NCI-H748 (cell line): Measurements from ENCODE around the gene MICAL3.
"Not testable (repeated sequence)": the region's sequence is repeated elsewhere in the genome, so short reads cannot be mapped to it uniquely, and the experiment has no call there.

Experiments
- DNase-seq: peaks from one replicate; lab custom pipeline; 2025; ENCODE audit not compliant: unreplicated experiment; lab: John Stamatoyannopoulos, UW

MICAL3 gene

DNA sequence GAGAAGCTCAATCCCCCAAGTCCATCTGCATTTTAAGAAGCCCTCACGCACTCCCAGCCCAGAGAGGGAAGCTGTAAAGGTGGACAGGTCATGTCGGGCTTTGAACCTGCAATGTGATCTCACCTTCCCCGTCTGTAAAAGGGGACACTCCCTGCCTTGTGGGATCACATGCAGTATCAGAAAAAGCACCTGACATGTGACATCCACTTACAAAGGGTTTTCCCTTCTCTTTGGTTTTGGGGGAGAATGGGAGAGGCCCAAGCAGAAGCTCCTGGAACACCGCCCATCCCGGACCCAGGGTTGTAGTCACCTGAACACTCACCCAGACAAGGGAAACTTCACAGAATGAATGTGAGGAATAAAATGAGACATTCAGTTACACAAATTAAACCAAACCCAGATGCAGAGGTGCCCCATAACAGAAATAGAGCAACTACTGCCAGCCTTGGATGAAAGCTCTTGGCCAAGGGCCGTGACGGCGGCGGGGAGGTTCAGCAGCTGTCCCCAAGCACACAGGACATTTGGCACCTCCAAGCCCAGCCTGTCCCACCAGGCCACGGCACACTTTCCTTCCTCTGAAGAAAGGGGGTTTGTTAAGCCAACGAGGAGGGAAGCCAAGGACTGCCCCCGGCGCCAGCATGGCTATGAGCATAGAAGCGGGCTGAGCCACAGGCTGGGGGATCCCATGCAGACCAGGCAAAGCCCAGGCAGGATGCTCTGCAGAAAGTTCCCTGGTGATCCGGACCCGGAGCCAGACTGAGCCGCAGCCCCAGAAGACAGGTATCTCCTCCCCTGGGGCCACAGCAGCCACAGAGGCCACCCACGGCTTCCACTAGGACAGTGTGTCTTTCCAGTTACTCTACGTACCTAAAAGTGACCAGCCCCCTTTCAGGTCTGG, 253.9 kb downstream of the MICAL3 start:
- DNase-seq: no peak

DNA sequence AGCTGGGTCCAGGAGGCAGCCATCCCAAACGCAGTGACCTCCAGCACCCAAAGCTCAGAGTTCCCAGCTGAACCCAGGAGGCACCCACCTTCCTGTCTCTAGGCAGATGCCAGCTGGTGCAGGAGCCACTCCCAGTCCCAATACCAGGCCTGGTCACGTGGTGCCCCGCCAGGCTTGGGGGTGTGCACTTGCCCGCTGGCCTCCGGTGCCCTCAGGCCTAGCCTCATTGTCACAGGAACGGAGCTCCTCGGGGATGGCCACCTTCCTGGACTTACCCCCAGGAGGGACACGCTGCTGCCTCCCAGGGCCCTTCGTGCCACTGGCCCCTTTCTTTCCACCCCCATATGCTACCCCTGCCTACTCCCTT, 254.7 kb downstream of the MICAL3 start:
- DNase-seq: no peak

DNA sequence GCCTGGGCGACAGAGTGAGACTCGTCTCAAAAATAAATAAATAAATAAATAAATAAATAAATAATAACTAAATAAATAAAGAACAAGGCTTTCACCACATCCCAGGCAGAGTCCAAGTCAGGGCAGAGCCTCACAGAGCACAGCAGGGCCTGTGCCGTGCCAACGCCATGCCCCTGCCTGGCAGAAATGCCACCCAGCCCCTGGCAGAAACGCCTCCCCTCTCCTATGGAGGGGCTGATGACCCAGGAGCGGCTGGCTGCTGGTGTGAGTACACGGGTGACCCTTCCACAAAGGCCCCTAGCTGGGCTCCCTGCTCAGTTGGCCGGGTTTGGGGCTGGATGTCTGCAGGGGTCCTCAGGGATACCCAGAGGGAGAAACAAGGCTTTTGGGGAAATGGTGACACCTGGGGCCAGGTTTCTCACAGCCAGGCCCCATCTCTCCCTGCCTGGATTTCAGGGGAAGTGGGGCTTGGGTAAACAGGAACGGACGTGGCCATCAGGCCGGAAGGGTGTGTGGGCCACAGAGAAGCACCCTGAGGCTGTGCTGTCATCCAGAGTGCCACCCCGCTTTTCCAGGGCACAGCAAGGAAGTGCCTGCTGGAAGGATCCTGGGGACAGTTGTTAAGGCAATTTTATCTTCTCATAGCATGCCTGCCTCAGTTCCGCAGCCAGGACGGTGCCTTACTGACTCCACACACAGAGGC, 255.2 kb downstream of the MICAL3 start:
- no peak for DNase-seq

GRCh38 chr22:17767233-17768065, 256.9 kb downstream of the MICAL3 start:
- no peak for DNase-seq

- not testable (repeated sequence) for DNase-seq
Measured at GRCh38 chr22:17764852-17765251, 259.5 kb downstream of the MICAL3 start.

GRCh38 chr22:17764036-17764435, 260.3 kb downstream of the MICAL3 start:
- no peak for DNase-seq

GRCh38 chr22:17763442-17763841, 260.9 kb downstream of the MICAL3 start:
- DNase-seq: not testable (repeated sequence)

- no peak for DNase-seq
Measured at GRCh38 chr22:17761138-17761488, 263.2 kb downstream of the MICAL3 start.

DNA sequence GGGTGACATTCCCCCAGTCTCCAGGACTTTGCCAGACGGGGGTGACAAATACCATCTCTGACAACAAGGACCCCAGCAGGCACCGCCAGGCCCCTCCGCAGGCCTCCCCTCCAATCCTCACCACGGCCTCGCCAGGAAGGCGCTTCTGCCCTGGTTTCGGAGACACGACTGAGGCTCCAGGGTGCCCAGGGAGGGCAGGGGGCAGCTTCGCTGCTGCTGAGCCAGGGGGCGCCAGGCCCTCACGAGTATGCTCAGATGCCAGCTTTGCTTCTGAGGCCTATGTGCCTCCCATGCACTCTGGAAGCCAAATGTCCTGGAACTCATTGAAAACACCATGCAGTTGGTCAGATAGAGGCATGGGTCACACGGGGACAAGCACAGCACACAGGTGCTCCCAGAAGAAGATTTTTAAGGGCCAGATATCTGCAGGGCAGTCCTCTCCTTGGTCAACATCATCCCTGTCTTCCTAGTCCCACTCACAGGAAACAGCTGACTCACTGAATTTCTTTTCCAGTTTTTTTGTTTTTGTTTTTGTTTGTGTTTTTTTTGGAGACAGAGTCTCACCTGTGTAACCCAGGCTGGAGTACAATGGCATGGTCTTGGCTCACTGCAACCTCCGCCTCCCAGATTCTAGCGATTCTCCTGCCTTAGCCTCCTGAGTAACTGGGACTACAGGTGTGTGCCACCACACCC, 270.0 kb downstream of the MICAL3 start:
- peak; percentile 3 for DNase-seq

DNA sequence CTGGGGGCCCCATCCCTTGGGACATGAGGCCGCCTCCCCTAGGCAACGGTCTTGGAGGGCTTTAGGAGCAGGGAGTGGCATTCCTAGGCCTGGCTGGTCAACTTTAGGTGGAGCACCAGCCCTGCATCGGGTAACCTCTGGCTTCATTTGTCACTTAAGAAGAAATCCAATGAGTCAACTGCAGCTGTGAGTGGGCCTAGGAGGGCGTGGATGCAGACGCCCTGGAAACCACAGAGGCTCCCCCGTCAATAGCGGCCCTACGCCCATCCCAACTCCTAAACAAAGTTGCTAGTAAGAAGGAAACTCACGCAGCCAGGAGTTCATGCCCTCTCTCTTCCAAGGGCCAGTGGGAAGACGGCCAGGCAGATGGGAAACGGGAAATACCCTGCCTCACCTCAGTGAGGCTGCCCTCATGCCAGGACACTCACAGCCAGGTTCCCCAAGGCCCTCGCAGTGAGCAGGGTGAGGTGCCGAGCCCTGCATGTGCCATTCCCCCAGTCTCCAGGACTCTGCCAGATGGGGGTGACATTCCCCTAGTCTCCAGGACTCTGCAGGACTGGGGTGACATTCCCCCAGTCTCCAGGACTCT, 270.9 kb downstream of the MICAL3 start:
- DNase-seq: no peak

DNA sequence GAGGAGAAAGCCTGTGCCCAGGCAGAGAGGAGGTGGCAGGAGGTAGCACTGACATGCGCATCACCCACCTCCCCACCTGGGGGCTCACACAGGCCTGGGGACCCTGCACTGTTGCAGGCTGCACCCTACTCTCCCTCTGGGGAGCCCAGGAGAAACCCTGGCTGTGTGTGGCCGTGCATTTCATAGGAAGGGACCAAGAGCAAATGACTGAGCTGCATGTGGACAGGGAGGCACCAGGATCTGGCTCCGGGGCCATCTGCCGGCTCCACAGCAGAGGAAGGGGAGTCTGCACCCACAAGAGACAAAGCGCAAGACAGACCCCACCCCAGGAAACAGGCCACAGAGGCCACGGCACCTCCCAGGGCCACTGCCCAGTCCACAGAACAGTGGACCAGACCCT, 272.8 kb downstream of the MICAL3 start:
- no peak for DNase-seq

GRCh38 chr22:17749605-17750395, 274.6 kb downstream of the MICAL3 start:
- DNase-seq: no peak

DNA sequence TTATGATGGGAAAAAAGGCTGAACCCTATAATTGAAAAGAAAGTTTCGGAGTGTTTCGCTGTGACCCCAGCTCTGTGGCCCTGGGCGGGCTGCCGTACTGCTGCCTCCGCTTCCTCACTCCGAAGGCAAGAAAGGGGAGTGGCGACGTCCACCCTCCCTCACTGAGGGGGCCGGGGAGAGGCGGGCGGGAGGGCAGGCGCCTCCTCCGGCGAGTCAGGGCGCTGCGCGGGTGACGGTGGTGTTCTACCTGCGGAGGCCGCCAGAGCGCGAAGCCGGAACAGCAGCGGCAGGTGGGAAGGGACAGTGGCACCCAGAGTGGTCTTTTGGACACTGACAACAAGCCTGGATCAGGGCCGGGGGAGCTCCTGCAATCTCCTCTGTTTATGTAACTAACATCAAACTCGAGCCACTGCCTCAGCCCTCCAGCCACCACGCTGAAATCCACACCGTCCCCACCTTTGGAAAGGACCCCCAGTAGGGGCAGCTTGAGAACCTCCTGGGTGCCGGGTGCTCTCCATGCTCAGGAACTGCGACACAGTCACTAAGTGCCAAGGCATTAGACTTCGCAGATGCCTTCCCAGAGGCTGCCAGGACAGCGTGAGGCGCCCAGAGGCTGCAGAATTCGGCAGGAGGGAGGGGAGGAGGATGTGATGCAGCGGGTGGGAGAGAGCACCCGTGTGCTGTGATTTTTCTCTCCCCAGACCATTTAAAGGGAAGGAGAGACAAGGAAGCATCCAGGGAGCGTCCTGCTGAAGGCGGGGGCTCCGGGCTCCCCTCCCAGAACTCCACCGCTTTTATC, 275.6 kb downstream of the MICAL3 start:
- DNase-seq: no peak

DNA sequence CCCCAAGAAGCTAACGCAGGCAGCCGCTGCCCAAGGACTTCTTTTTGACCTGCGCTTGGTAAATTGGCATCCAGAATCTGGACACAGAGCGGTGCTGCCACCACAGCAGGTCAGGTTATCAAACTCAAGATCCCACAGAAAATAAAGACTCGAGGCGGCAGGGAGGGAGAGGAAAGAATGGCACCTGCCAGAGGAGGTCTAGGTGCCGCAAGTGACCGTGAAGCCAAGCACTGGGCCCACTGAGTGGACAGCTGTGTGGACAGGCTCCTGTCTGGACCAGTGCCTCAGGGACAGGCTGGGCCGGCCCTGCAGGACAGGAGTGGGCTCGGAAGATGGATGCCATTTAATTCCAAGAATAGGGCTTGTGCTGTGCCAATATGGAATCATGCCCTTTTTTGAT, 277.4 kb downstream of the MICAL3 start:
- no peak for DNase-seq

DNA sequence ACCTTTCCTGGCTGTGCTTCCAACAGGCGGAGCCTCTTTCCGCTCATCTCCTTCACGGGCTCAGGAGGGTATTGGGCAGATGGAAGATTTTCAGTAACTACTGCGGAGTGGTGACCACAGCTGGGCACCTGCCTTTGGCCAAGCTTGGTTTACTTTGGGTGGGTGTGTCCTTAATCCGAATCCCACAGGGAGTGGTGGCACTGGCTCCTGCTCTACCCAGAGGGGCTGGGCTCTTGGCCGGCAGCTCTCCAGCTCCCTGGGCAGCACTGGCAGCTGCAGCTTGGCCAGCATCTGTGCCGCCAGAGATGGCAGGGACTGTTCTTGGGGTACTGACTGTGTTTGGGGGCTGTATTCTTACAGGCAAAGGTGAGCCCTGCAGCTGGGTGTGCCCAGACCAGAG, 279.9 kb downstream of the MICAL3 start:
- DNase-seq: peak; percentile 6

DNA sequence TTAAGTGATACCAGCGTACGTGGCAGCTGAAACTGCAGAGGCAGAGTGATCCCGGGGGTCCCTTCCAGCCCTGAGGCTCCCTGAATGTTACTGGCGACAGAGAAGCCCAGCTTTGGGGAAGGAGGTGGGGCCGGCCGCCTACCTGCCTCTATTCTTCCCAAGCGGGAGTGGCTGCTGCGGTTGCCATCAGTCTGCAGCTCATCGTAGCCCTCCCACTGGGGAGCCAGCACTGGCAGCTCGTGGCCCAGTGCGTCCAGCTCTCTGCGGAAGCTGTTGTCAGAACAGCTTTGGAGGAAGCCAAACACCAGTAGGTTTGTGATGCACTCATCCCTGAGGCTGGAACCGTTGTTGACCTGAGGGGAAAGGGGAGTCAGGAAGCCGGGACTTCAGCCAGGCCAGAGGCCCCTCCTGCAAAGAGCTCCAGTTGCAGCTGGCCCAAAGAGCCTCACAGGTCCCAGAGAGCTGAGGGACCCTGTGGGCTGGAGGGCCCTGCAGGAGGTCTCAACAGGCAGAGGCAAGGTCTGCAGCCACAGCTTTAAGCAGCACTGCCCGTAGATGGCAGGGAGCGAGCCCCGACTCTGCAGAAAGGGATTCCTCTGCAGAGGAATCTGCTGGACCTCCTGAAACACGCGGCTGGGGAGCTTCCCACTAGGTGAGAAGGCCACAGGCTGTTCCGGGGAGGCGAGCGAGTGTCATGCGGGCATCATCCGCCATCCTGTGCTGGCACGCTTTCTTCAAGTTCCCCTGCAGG, 280.5 kb downstream of the MICAL3 start:
- peak; percentile 3 for DNase-seq

DNA sequence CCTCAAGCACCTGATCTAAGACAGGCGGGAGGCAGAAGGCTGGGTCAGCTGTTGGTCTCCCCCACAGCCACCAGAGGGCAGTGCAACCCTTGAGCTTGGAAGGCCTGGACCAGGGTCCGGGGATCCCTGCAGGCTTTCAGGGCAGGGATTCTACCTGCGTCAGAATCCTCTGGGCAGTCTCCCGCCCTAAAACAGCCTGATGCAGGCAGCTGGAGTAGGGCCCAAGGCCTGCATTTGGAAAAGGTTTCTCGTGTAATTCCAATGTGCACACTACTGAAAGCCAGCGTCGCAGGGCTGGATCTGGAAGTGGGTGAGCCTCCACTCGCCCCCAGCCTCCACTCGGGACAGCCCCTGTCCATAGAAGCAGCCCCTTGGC, 281.8 kb downstream of the MICAL3 start:
- DNase-seq: peak; percentile 62

DNA sequence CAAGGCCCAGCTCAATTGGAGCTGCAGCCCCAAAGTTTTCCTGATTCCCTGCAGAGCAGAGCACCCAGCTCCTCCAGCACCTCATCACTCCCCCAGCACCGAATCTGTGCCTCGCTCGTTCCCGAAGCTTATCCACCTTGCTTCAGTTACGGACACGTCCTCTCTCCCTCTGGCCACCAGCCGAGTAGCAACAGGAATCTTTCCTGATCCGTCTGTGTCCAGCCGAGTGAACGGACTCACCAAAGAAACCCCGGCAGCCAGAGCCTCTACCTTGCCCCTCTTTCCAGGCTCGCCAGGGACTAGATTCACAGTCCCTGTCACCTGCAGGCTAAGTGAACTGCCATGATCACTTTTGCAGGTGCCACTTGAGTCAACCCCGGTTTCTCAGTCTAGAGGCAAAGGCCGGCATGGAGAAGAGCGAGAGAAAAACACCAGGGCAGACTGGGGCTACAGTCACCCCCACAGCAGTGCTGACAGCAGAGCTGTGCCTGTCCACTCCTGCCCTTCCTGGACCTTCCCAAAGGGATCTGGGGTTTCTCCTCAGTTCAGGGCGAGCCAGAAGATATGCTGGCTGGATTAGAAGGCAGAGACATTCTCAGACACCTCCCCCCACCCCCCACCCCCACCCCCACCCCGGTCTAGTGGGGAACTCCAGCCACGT, 282.4 kb downstream of the MICAL3 start:
- no peak for DNase-seq
